ENCODE results near the gene MOB3A.

- TF ChIP-seq REST (IDR thresholded peaks at IDR 0.05; ENCODE audit: unreplicated experiment) (no peak), CTCF (conservative IDR thresholded peaks at IDR 0.05; ENCODE audit: low read depth in 2 of 2) (no peak), EZH2 (IDR thresholded peaks at IDR 0.05; ENCODE audit: low read depth, unreplicated experiment) (no peak), ZNF114 (CRISPR knock-in tag; IDR thresholded peaks at IDR 0.05) (no peak), POLR2AphosphoS5 (IDR thresholded peaks at IDR 0.05; ENCODE audit: low read depth) (no peak), EZH2phosphoT487 (IDR thresholded peaks at IDR 0.05; ENCODE audit: unreplicated experiment) (no peak)
Measured at GRCh38 chr19:2089001-2089711, 7.0 kb downstream of the MOB3A start.
